Spinal cord (tissue), 10 donors: ENCODE measurements around the gene KANSL1. TPM values are rescaled to one million over a fixed set of nuclear protein-coding genes. Genes with fewer than 3 reads are reported as not detected.

Source experiments
- DNase-seq, 6 donors: peaks; one replicate each; pipeline versions ENCODE4 v3.0.0 to v3.0.0-alpha.2; 2013 to 2015; ENCODE audit warnings: low spot score in 6 of 6, low read depth in 4 of 6
- H3K27ac ChIP-seq: one replicate; pipeline ENCODE4 v1.5.1; 2013; ENCODE audit warnings: low read depth, low read length, control low read depth
- H3K27me3 ChIP-seq: one replicate; pipeline ENCODE4 v1.6.1; 2013; ENCODE audit warnings: low read length; ENCODE audit not compliant: control insufficient read depth, insufficient read depth
- H3K36me3 ChIP-seq: one replicate; pipeline ENCODE4 v1.6.1; 2013; ENCODE audit warnings: low read length; ENCODE audit not compliant: control insufficient read depth, insufficient read depth
- H3K4me1 ChIP-seq: one replicate; pipeline ENCODE4 v1.6.1; 2013; ENCODE audit warnings: low read length; ENCODE audit not compliant: control insufficient read depth, insufficient read depth
- H3K4me3 ChIP-seq: one replicate; pipeline ENCODE4 v1.5.1; 2013; ENCODE audit warnings: low read depth, low read length, control low read depth
- H3K9me3 ChIP-seq: one replicate; pipeline ENCODE4 v1.6.1; 2013; ENCODE audit warnings: low read length; ENCODE audit not compliant: control insufficient read depth, insufficient read depth
- WGBS: methylation state at CpG from one replicate; pipeline ENCODE4 v1.1.5; 2013; ENCODE audit warnings: missing lambda C conversion rate; ENCODE audit not compliant: insufficient coverage; 5-methylcytosine and 5-hydroxymethylcytosine counted together
- polyA plus RNA-seq, 2 donors: library from polyadenylated mRNA; unstranded; fragments of 120-200 nt; gene quantifications; one replicate each; pipeline ENCODE4 v1.2.1, GENCODE V29; 2013; ENCODE audit not compliant: insufficient read length in 2 of 2
- total RNA-seq, 2 donors: library from RNA; depleted of rRNA in 1 of 2; stranded (reverse); fragments of 120-200 nt in 1 of 2; fragments of >200 nt in 1 of 2; gene quantifications; one replicate each; pipeline versions ENCODE4 v1.2.3 to v1.2.4, GENCODE V29; 2013 to 2014
- donor health status: healthy.

The KANSL1 gene
- total and polyA plus RNA-seq, 4 donors: 49.4 to 117 (median 89.9) TPM

DNA sequence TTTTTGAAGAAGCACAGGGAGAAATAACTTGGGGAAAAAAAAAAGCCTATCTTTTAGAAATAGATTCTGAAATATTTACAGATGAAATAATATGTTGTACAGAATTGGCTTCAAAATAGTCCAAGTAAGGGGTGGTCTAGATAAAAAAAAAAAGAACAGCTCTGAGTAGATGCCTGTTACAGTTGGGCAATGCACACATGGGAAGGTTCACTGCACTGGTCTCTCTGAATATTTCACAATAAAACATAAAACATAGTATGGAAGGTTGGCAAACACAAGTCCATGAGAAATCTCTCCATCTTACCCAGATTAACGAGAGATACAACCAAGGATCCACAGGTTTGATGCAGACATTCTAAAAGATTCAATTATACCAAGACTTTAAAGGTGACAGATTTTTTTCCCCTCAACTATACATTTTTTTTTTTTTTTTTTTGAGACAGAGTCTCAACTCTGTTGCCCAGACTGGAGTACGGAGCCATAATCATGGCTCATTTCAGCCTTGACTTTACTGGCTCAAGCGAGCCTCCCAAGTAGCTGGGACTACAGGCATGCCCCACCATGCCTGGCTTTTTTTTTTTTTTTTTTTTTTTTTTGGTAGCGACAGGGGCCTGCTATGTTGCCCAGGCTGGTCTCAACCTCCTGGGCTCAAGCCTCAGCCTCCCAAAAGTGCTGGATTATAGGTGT is 58.0 kb downstream of the KANSL1 start:
- no peaks in the 10 kb centered on the region for H3K4me1 ChIP-seq
- no peak overlapping the region for H3K27ac ChIP-seq
- H3K36me3 ChIP-seq: no peaks in the 10 kb centered on the region
- H3K27me3 ChIP-seq: no peaks in the 10 kb centered on the region
- WGBS: no CpG with 5 or more reads among the region's 4 CpGs
- no peaks in the 10 kb centered on the region for H3K9me3 ChIP-seq
- no peak overlapping the region for H3K4me3 ChIP-seq
- no peak for DNase-seq

DNA sequence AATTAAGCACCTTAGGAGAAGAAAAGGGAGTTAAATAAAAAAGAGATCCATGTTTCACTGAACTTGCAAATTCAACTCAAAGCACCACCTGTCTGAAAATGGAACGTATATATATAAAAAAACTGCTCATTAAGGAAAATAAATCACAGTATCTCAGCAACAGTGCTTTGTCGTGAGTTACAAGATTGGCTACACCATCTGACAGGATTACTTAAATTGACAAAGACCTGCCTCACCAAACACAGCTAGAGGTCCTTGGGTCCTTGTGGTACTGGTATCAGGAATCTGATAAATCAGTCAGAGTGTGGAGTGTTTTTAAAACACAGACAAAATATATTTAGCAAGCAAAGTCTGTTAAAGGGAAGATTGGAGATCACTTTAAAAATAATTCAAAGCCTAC is 63.9 kb downstream of the KANSL1 start:
- no peaks in the 10 kb centered on the region for H3K9me3 ChIP-seq
- WGBS: no CpG with 5 or more reads among the region's 2 CpGs
- no peak overlapping the region for H3K27ac ChIP-seq
- no peak overlapping the region for H3K4me3 ChIP-seq
- peak in 1 of 6 donors; percentile 13 for DNase-seq
- peaks cover 3% of the 10 kb centered on the region for H3K4me1 ChIP-seq
- no peaks in the 10 kb centered on the region for H3K27me3 ChIP-seq
- H3K36me3 ChIP-seq: no peaks in the 10 kb centered on the region

DNA sequence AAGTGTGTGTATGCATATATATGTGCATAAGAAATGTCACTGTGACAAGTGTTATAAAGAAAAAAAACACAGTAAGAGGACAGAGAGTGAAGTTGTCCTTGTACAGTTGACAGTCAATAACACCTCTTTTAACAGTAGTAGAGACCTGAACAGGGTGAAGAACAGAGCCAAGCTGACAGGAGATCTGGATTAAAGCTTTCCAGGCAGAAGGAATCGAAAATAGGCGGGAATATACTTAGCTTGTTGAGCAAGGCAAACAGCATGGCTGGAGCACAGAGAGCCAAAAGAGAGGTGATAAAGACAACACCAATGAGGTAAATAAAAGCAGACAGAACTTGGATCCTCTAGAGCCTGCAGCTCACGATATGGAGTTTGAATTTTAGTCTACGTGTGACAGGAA is 64.8 kb downstream of the KANSL1 start:
- Histone ChIP-seq H3K4me3 (no peak overlapping the region), H3K4me1 (peaks cover 3% of the 10 kb centered on the region), H3K9me3 (no peaks in the 10 kb centered on the region), H3K27me3 (no peaks in the 10 kb centered on the region), H3K27ac (no peak overlapping the region), H3K36me3 (no peaks in the 10 kb centered on the region)
- 86% methylated on average over 4 of the region's 4 CpGs for WGBS
- no peak for DNase-seq

DNA sequence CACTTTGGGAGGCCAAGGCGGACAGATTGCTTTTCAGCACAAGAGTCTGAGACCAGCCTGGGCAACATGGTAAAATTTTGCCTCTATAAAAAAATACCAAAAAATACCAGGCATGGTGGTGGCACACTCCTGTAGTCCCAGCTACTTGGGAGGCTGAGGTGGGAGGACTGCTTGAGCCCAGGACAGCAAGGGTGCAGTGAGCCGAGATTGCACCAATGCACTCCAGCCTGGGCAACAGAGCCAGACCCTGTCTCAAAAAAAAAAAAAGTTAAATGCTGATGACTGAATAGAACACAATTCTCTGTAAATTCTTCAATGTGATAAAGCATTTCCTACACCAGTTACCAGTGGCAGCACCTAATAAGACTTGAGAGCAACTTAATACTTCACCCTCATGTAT is 65.7 kb downstream of the KANSL1 start:
- DNase-seq: no peak
- WGBS: no CpG with 5 or more reads among the region's 2 CpGs
- Histone ChIP-seq H3K27me3 (no peaks in the 10 kb centered on the region), H3K9me3 (no peaks in the 10 kb centered on the region), H3K36me3 (no peaks in the 10 kb centered on the region), H3K4me1 (peaks cover 8% of the 10 kb centered on the region), H3K4me3 (no peak overlapping the region), H3K27ac (no peak overlapping the region)

DNA sequence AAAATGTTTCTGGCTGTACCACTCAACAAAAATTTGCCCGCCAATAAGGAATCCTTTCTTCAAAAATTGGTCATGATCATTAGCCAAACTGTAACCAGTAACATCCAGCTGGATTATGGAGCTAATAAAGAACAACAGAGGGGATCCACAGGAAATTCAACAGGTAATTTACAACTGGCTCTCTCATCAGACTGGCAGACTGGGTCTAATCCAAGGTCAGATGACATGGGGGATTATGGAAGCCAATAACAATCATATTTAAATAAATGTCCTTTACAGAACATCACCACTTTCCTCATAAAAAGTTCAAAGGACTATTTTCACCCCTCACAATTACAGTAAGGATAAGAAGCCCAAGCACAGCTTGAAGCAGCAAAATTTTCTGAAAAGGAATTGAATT is 66.4 kb downstream of the KANSL1 start:
- no peak overlapping the region for H3K4me3 ChIP-seq
- H3K4me1 ChIP-seq: peaks cover 8% of the 10 kb centered on the region
- no peak overlapping the region for H3K27ac ChIP-seq
- WGBS: no CpG with 5 or more reads among the region's 1 CpG
- no peaks in the 10 kb centered on the region for H3K9me3 ChIP-seq
- DNase-seq: no peak
- no peaks in the 10 kb centered on the region for H3K36me3 ChIP-seq
- no peaks in the 10 kb centered on the region for H3K27me3 ChIP-seq

DNA sequence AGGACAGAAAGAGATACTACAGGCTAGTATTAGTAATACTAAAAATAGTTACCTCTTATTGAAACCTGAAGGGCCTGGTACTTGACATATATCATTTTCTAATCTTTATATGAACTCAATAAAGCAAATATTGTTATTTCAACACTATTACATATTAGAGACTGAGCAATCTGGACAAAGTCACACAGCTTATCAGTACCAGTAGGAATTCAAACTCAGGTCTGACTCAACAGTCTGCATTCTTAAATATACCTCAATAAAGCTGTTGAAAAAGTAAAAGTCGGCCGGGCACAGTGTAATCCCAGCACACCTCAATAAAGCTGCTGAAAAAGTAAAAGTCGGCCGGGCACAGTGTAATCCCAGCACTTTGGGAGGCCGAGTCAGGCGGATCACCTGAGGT is 67.4 kb downstream of the KANSL1 start:
- H3K4me1 ChIP-seq: peaks cover 8% of the 10 kb centered on the region
- no peak overlapping the region for H3K27ac ChIP-seq
- 96% methylated on average over 4 of the region's 6 CpGs for WGBS

DNA sequence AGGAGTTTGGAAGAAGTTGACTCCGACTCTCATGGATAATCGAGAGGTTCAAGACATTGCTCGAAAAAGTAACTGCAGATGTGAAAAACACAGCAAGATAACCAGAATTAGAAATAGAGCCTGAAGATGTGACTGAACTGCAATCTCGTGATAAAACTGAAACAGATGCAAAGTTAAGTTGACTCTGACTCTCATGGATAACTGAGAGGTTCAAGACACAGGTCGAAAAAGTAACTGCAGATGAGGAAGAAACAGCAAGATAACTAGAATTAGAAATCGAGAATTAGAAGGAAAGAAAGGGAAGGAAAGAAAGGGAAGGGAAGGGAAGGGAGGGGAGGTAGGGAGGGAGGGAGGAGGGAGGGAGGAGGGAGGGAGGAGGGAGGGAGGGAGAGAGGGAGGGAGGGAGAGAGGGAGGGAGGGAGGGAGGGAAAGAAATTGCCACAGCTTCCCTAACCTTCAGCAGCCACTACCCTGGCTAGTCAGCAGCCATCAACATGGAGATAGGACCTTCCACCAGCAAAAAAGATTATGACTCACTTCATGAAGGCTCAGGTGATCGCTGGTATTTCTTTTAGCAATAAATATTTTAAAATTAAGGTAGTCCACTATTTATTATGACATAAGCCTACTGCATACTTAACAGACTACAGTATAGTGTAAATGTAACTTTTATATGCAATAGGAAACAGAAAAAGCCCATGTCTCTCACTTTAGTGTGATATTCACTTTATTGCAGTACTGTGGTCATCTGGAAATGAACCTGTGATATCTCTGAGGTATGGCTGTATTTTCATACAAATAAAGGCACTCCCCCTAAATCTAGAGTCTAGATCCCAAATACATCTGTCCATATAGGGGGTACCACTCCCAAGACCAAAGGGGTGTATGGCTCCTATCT is 68.3 kb downstream of the KANSL1 start:
- 97% methylated on average over 3 of the region's 7 CpGs for WGBS
- Histone ChIP-seq H3K4me1 (peaks cover 8% of the 10 kb centered on the region), H3K27me3 (no peaks in the 10 kb centered on the region), H3K27ac (no peak overlapping the region), H3K9me3 (no peaks in the 10 kb centered on the region), H3K36me3 (no peaks in the 10 kb centered on the region), H3K4me3 (no peak overlapping the region)
- DNase-seq: no peak

More for the DNA sequence above, 67.4 kb downstream of the KANSL1 start:
- H3K4me3 ChIP-seq: no peak overlapping the region
- H3K36me3 ChIP-seq: no peaks in the 10 kb centered on the region
- H3K27me3 ChIP-seq: no peaks in the 10 kb centered on the region
- no peak for DNase-seq
- no peaks in the 10 kb centered on the region for H3K9me3 ChIP-seq

DNA sequence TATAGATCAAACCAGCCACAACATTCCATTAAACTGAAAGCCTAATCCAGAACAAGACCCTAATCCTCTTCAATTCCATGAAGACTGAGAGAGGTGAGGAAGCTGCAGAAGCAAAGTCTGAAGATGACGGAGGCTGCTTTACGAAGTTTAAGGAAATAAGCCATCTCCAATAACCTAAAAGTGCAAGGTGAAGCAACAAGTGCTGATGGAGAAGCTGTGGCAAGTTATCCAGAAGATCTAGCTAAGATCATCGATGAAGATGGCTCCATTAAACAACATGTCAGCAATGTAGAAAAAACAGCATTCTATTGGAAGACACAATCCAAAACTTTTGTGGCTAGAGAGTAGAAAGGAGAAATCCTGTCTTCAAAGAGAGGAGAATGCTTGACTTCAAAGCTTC is 69.6 kb downstream of the KANSL1 start:
- Histone ChIP-seq H3K27me3 (no peaks in the 10 kb centered on the region), H3K4me3 (no peak overlapping the region), H3K27ac (no peak overlapping the region), H3K9me3 (no peaks in the 10 kb centered on the region), H3K4me1 (peaks cover 5% of the 10 kb centered on the region), H3K36me3 (no peaks in the 10 kb centered on the region)
- DNase-seq: no peak
- WGBS: 100% methylated on average over 1 of the region's 3 CpGs

DNA sequence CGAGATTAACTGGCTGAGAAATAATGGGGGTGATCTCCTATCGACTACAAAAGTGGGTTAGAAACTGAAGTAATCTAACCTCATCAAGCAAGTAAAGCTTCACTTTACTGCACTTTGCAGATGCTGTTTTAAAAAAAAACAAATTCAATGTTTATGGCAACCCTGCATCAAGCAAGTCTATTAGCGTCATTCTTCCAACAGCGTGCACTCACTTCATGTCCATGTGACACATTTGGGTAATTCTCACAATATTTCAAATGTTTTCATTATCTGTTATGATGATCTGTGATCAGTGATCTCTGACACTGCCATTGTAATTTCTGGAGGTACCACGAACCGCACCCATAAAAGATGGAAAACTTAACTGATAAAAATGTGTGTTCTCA is 70.8 kb downstream of the KANSL1 start:
- H3K4me3 ChIP-seq: no peak overlapping the region
- DNase-seq: no peak
- WGBS: 60% methylated on average over 1 of the region's 6 CpGs
- H3K4me1 ChIP-seq: peaks cover 8% of the 10 kb centered on the region
- no peaks in the 10 kb centered on the region for H3K27me3 ChIP-seq
- H3K9me3 ChIP-seq: no peaks in the 10 kb centered on the region
- no peak overlapping the region for H3K27ac ChIP-seq
- H3K36me3 ChIP-seq: no peaks in the 10 kb centered on the region
